ENCODE data around the gene MTA3. TPM values are rescaled to one million over a fixed set of nuclear protein-coding genes. Genes with fewer than 3 reads are reported as not detected.
"Not testable (repeated sequence)": the region's sequence is repeated elsewhere in the genome, so short reads cannot be mapped to it uniquely, and the experiment has no call there.

MTA3 gene
- total RNA-seq, 1 donor from 2014 or later, result 47.6 TPM

DNA sequence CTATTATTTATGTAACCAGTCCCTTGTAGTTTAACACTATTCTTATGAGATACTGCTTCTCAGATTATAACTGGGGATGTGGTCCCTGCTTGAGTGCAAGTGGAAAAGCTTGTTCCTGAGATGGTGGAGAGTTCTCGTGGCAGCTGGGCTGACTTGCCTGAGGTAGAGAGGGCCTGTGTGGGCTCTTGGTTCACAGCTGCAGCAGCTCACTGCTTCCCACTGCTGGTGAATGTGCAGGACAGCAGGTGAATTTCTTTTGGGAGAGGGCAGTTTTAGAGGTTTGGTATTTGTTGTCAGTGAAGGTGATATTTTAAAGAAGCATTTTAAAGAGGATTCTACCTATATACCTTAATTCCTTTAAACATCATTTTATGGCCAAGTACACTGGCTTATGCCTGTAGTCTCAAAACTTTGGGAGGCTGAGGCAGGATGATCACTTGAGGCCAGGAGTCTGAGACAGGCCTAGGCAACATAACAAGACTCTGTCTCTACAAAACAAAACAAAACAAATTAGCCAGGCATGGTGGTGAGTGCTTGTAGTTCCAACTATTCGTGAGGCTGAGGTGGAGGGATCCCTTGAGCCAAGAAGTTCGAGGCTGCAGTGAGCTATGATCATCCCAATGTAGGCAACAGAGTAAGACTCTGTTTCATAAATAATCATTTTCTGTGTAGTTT is 94.8 kb downstream of the MTA3 start:
- DNase-seq (ENCODE audit: low read depth), result peak; percentile 73

DNA sequence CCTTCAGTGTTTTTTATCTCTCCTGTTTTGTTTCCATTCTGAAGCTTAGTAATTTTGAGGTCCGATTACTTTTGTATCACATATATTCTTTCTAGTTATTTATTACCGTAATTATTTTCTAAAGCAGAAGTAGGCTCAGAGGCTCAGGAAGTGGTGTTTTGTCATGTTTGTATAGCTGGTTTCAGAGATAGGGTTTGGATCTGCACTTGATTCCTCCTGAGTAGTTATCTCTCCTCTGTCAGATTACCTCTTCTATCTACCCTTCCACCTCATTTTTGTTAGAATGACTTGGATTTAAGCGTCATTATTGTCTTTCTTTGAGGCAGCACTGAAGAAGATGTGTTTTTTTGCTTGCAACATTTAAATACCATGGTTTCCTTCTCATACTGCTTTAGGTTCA is 95.4 kb downstream of the MTA3 start:
- no peak for DNase-seq (ENCODE audit: low read depth)

DNA sequence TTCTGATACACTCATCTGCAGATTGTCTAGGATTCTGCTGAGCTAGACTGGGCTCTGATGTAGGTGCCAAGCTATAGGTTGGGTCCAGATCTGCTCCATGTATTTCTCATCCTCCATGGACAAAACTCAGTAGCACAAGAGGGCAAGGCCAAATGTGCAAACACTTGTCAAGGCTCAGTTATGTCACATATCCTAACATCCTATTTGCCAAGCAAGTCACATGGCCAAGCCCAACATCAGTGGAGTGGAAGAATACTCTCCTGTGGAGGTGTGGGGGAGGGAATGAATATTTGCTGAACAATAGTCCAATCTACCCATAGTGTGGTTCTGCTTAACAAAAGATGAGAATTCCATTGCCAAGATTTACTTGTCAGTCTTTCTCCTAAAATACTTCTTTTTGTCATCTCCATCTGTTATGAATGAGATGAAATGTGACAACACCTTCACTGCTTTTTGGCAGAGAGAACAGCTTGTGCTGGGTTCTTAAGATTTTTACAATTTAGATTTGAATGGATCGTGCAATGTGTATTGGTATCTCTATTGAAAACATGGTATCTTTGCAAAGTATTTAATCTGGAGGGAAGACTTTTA is 105.7 kb downstream of the MTA3 start:
- DNase-seq (ENCODE audit: low read depth), result no peak

DNA sequence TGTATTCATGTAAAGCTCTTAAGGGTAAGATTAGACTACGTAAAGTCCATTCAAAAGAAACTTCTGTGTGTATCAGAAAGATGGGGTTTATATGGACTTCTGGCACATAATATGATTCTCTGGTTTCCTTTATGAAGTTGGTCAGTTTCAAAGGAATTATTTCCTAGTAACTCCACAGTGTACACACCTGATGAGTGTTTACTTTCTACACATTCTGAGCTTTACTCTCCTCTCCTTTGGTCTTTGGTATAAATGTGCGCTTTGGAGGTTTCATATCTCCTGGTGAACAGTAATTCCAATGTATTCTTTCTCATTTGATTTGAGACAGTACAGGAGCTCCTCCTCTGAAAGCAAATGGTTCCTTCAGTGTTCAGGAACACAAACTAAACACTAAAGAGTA is 107.4 kb downstream of the MTA3 start:
- DNase-seq (ENCODE audit: low read depth), result no peak

DNA sequence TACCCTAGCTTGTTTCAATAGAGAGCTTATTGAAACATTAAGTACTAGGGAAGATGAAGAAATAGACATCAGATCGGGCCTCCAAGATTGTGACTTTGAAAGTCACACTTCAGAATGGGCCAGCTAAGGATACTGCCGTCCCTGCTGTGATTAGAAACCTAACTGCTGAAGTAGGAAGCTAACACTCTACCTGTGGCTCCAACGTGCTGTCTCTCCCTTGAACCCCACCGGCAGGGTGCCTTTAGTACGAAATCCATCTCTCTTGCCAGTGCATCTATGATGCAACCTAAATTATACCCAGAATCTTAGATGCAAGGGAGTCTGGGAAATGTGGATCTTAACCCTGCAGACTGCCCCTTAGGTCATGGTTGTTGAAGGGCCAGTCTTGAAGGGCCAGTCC is 116.9 kb downstream of the MTA3 start:
- DNase-seq (ENCODE audit: low read depth), result no peak

DNA sequence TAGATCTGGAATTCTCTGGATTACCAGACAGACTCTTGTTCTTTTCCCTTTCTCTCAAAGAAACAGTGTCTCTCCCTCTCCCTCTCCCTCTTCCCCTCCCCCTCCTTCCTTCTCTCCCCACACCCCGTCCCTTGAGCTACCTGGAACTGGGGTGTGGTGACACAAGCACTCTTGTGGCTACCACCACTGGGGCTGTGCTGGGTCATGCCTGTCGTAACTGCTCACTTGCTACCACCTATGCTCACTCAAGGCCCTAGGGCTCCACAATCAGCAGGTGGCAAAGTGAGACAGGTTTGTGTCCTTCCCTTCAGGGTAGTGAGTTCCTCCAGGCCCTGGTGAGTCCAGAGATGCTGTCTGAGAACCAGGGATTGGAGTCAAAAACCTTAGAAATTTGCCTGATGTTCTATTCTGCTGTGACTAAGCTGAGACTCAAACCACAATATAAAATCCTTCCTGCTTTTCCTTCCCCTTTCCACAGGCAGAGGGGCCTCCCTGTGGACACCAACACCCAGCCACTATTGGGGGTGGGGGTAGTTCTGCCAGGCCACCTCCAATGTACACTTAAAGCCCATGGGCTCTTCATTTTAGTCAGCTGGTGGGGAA is 124.7 kb downstream of the MTA3 start:
- DNase-seq (ENCODE audit: low read depth), result no peak

DNA sequence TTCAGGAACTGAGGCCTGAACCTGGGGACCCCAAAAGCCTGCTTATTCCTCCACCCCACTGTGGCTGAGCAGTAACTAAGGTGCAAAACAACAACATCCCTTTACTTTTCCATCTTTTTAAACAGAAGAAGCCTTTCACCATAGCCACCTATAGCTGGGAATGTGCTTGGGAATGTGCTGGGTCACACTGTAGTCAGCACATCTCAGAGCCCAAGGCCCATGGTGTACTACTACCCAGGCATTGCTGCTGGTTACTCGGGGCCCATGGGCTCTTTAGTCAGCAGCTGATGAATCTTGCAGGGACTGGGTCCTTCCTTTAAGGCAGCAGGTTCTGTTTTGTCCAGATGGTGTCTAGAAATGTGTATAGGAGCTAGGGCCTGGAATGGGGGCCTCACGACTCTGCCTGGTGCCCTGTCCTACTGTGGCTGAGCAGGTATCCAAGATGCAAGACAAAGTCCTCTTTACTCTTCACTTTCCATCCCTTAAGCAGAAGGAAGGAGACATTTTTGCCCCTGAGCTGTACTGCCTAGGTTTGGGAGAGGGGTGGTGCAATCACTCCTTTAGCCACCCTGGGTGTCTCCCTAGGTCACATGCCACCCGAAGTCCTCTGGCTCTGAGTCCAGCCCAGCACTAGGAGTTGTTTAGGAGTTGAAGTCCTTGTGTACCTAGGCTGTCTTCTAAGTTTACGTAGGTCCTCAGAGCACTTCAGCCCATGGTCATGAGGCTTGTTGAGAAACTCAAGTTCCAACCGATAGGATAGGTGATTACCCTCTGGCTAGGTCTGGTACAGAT is 125.5 kb downstream of the MTA3 start:
- no peak for DNase-seq (ENCODE audit: low read depth)

DNA sequence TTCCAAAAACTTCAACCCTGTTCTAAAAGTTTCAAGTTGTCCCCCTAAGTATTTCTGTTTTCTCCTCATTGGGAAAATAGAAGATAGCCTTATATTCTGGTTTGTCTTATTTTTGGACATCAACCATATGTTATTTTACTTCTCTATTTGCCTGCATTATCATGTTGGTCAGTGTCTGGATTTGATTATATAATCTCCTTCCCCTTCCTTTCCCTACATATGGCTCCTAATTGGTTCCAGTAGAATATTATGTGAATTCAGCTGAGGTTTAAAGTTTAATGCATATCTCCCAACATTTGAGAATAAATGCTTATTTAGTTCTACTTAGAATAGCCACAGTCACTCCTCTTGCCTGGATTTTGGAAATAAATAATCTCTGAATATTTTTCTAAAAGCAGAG is 128.6 kb downstream of the MTA3 start:
- no peak for DNase-seq (ENCODE audit: low read depth)

DNA sequence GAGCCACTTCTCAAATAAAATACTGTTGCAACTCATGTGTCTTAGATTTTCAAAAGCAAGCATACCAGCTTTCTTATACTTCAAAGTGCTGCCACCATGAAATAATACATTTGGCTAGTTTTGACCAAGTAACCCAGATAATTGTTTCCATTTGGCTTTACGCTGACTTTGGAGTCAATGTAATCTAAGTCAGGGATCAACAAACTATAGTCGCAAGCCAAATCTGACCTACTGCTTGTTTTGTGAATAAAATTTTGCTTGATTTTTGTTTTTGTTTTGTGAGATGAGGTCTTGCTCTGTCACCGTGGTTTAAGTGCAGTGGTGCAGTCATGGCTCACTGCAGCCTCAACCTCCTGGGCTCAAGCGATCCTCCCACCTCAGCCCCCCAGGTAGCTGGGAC is 130.5 kb downstream of the MTA3 start:
- no peak for DNase-seq (ENCODE audit: low read depth)

DNA sequence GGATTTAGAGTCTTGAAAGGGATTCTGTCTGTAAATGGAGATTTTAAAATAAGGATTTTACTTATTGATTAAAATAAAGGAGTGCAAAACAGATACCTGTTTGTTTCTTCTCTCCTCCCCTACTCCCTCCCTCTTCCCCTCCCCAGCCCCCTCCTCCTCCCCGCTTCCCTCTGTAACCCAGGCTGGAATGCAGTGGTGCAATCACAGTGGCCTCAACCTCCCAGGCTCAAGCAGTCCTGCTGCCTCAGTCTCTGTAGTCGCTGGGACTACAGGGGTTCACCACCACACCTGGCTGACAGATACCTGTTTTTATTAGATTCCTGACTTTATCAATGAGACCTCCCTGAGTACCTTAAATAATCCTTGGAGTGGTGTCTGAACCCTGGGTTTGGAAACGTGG is 138.4 kb downstream of the MTA3 start:
- peak; percentile 20 for DNase-seq (ENCODE audit: low read depth)

DNA sequence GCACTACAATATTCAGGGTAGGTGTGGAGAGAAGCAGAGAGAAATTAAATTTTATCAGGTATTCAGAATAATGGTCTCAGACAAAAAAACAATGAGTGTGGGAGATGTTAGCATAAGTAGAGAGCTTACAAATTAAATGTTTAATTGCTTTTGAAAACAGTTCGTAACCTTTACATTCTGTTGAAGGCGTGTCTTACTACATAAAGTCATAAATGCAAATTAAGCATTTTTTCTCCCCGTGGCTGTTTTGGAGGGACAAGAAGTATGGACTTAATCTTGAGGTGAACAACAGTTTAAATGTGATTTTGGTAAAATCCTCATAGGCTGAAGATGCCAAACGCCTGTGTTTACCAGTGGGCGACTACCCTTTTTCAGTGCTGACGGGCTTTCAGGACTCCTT is 139.7 kb downstream of the MTA3 start:
- DNase-seq (ENCODE audit: low read depth), result no peak

DNA sequence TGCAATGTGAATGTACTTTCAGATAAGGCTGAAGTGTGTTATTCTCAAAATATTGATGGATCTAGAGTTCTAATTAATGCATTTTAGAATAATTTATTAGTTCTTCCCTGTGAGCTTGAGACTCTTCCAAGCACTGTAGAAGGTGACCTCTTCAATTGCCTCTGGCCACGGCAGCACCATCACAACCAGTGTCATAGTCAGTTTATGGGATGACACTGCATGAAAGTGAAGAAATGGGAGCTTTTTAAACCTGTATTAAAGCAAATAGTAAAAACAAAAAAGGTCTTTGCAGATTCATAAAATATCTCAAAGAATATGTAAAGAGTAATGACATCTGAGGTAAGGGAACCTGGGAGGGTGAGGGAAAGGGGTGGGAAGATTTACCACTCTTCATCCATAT is 143.5 kb downstream of the MTA3 start:
- no peak for DNase-seq (ENCODE audit: low read depth)

DNA sequence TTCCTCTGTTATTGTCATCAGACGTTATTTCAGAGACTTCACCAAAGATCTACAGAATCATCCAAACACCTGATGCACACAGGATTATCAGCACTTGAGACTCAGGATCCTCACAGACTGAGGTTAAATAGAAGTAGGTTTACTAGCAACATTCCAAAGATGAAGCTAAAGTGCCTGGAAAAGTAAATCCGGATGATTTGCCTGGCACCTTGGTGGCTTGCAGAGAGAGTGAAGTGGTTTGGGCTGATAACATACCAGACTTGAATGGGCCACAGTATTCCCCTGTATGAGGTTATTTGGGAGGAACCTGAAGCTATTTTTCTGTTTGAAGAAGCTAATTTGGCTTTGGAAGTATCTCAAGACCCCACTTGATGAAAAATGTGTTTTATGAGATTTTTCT is 144.5 kb downstream of the MTA3 start:
- DNase-seq (ENCODE audit: low read depth), result no peak

DNA sequence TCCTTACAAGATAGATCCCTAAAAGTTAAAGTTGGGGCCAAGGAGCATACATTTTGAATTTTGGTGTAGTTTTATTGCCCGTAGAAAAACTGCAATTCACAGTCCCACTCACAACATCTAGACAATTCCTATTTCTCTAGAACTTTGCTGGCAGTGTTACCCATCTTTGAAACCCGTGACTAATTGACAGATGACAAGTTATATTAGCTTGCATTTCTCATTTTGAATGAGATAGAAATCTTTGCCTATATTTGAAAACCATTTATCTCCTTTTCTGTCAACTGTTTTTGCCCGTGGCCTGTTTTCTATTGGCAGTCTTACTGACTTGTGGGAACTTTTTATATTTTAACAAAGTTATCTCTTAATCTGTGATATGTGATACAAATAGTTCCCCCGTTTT is 145.5 kb downstream of the MTA3 start:
- no peak for DNase-seq (ENCODE audit: low read depth)

DNA sequence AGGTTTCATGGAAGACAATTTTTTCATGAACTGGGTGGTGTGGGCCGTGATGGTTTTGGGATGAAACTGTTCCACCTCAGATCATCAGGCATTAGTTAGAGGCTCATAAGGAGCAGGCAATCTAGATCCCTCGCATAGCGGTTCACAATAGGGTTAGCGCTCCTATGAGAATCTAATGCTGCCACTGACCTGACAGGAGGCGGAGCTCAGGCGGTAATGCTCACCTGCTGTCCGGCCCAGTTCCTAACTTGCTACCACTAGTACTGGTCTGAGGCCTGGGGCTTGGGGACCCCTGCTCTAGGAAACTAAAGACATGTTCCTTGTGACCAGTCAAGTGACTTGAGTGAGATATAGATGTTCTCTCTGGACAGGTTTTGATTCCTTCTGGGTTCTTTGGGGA is 146.3 kb downstream of the MTA3 start:
- DNase-seq (ENCODE audit: low read depth), result no peak

DNA sequence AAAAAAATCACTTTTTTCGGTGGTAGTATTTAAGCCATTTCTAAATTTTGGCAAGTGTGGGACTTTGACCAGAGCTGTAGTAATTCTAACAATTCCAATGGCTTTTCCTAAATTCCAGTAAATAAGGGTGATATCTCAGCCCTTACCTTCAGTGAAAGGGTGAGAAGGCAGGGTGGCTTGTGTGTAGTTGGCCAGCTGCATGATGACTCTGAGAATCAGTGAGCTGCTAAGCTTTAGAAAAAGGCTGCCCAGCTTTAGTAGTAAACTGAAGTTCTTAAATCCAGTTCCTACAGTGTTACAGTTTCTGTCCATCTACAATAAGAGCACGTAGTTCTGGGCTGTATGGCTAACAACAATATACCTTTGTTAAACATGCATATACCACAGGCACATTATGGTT is 153.5 kb downstream of the MTA3 start:
- no peak for DNase-seq (ENCODE audit: low read depth)

DNA sequence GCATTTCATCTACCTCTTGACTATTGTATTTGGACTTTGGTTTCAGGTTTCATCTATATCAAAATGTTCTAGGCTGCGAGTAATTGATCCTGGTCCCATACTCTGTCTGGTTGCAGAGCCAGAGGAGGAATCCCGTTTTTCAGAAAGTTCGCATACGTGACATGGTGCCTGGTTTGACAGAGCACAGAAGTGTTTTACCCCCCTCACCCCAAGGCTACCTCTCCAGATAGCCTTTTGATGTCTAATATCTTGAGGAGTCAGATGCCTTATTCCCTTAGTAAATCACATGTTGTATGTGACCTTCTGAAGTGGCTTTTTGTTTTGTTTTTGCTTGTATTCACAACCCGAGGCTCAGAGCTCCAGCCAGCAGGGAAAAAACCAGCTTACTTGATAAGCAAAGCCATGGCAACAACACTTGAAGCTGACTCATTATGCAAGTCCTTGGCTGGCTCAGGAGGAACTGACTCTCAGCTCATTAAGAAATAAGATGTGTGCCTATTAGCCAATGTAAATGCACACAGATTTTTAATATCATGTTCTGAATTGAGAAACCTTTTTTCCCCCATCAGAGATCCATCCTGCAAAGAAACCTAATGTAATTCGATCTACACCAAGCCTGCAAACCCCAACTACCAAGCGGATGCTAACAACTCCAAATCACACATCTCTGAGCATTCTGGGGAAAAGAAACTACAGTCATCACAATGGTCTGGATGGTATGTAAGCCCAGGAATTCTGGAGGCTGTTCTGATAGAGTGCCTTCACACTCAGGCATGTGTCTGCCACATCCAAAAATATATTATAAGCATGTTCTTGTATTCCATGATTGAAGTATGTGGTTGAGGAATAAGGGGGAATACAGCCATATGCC is 154.1 kb downstream of the MTA3 start:
- peak; percentile 97 for DNase-seq (ENCODE audit: low read depth)

DNA sequence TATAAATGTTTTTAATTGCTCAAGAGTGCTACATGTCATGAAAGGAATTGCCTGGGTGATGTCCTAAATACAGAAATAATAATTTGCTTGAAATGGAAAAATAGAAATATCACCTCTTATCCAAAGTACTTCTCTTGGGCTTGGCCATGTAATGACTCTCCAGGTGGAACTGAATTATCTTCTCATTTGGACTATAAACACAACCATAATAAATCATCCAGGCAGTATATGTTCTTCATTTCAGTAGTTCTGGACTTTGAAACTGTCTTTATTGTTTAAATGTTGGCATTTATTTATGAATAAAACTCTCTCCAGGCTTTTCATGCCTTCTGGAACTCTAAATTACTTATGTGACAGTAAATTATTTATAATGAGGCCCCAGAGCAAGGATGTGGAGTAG is 155.0 kb downstream of the MTA3 start:
- no peak for DNase-seq (ENCODE audit: low read depth)

DNA sequence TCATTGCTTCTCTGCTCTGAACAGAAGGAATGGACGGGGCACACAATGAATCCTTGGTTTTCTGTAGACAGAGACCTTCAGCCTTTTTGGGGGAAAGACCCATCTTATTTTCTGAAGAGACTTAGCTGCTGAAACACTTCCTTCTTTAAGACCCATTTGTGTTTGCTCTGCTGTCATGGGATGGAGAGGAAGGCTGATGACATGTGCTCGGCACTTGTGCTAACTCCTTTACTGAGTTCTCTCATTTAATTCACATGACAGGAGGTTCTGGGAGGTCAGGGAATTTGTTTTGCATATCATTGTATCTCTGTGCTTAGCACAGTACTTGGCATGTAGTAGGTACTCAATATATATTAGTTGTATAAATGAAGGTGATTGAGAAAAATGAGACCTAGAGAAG is 156.5 kb downstream of the MTA3 start:
- DNase-seq (ENCODE audit: low read depth), result no peak

DNA sequence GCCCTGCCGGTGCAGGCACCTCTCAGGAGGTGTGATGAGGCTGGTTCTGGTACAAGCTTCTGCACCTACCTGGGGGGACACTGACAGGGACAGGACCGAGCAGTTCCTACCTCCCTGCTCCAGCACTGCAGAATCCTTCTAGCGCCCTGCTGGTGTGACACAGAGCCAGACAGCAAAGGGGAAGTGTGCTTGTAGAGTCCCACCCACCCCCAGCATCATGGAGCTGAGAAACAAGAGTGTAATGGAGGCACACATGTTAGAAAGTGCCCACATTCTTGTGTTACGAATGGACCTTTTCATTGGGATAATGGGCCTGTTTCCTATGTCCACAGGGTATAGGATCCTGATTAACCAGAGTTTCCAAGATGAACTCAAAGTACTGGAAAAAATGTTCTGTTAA is 157.2 kb downstream of the MTA3 start:
- DNase-seq (ENCODE audit: low read depth), result no peak

DNA sequence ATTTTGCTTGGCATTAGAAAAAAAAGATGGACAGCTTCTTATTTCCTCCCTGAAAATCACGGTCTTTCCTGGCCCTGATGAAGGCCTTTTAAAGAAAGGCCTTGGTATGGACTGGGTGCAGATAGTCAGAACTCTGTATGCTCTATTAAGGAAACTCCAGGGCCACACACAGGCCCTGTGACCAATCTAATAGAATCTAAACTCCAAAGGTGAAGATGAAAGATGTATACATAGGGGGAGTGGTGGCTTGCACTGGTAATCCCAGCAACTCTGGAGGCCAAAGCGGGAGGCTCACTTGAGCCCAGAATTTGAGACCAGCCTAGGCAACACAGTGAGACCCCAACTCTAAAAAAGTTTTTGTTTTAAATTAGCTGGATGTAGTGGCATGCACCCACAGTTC is 158.2 kb downstream of the MTA3 start:
- no peak for DNase-seq (ENCODE audit: low read depth)

DNA sequence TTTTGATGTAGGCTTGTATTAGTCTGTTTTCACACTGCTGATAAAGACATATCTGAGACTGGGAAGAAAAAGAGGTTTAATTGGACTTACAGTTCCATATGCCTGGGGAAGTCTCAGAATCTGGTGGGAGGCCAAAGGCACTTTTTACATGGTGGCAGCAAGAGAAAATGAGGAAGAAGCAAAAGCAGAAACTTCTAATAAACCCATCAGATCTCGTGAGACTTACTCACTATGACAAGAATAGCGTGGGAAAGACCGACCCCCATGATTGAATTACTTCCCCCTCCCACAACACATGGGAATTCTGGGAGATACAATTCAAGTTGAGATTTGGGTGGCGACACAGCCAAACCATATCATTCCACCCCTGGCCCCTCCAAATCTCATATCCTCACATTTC is 162.9 kb downstream of the MTA3 start:
- DNase-seq (ENCODE audit: low read depth), result not testable (repeated sequence)
